ENCODE measurements around the gene SAC3D1.

DNA sequence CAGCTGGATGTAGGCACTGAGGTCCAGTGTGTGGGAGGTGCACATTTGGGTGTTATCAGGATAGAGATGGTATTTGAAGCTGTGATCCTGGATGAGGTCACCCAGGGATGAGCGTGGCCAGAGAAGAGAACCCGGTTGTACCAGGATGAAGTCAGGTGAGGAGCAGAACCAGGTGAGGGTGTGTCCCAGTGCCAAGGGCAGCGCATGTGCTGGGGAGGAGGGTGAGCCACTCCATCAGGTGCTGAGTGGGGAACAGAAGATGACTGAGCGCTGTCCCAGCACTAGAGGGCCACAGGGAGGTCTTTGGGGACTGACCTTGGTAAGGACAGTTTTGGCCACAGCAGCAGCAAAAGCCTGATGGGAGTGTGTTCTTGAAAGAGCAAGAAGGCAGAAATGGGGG lies 24.3 kb upstream of the SAC3D1 start:
- TF ChIP-seq, protein P1, sequence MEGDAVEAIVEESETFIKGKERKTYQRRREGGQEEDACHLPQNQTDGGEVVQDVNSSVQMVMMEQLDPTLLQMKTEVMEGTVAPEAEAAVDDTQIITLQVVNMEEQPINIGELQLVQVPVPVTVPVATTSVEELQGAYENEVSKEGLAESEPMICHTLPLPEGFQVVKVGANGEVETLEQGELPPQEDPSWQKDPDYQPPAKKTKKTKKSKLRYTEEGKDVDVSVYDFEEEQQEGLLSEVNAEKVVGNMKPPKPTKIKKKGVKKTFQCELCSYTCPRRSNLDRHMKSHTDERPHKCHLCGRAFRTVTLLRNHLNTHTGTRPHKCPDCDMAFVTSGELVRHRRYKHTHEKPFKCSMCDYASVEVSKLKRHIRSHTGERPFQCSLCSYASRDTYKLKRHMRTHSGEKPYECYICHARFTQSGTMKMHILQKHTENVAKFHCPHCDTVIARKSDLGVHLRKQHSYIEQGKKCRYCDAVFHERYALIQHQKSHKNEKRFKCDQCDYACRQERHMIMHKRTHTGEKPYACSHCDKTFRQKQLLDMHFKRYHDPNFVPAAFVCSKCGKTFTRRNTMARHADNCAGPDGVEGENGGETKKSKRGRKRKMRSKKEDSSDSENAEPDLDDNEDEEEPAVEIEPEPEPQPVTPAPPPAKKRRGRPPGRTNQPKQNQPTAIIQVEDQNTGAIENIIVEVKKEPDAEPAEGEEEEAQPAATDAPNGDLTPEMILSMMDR (IDR thresholded peaks at IDR 0.05): no peak
- no peak for TF ChIP-seq POLR2A (IDR thresholded peaks at IDR 0.05)

All from right lobe of liver (tissue), 4 donors.